WTC11 (cell line): ENCODE measurements around the gene SCYL1. TPM values are rescaled to one million over a fixed set of nuclear protein-coding genes. Genes with fewer than 3 reads are reported as not detected.

Experiments
- ATAC-seq: fragments of 200-7000 bp; cut with Tn5 transposase; 2 replicates; pipeline ENCODE4 v1.10.0; 2021; ENCODE audit warnings: mild to moderate bottlenecking, moderate library complexity
- CTCF ChIA-PET: fragments of 300-600 bp; sonication (Branson Sonifier 250); formaldehyde crosslinking; loops from one replicate; lab custom pipeline; 2021; ENCODE audit warnings: antibody characterized with exemption; lab: Charles Lee
- POLR2A ChIA-PET: fragments of 350-600 bp; sonication (Branson Sonifier 250); formaldehyde crosslinking; loops from one replicate; lab custom pipeline; 2021; ENCODE audit warnings: antibody characterized with exemption; lab: Charles Lee
- DNase-seq: peaks from one replicate; pipeline ENCODE4 v3.0.0; 2021; ENCODE audit warnings: low spot score
- H3K27ac Mint-ChIP-seq: 2 replicates; pipeline ENCODE4 v1.8.0; 2021; ENCODE audit warnings: mixed read lengths
- H3K27me3 Mint-ChIP-seq: 2 replicates; pipeline ENCODE4 v1.8.0; 2021; ENCODE audit warnings: low read depth, mild to moderate bottlenecking, moderate library complexity, mixed read lengths
- H3K36me3 Mint-ChIP-seq: 2 replicates; pipeline ENCODE4 v1.8.0; 2021; ENCODE audit warnings: mixed read lengths
- H3K4me1 Mint-ChIP-seq: 2 replicates; pipeline ENCODE4 v1.8.0; 2022; ENCODE audit warnings: mixed read lengths
- H3K4me3 Mint-ChIP-seq: 2 replicates; pipeline ENCODE4 v1.8.0; 2021; ENCODE audit warnings: mild to moderate bottlenecking, moderate library complexity, mixed read lengths
- H3K9me3 Mint-ChIP-seq: 2 replicates; pipeline ENCODE4 v1.8.0; 2021; ENCODE audit warnings: mixed read lengths
- CTCF ChIP-seq: fragments of 200-600 bp; IDR thresholded peaks from 2 replicates; pipeline ENCODE4 v1.8.0; 2022; ENCODE audit warnings: antibody characterized with exemption
- E2F4 ChIP-seq: sonication (generic); formaldehyde crosslinking; IDR thresholded peaks from 2 replicates; pipeline ENCODE4 v1.8.1; 2022; ENCODE audit warnings: low read depth, mild to moderate bottlenecking, moderate library complexity, missing genetic modification reagents, borderline replicate concordance
- FOXJ3 ChIP-seq: sonication (generic); formaldehyde crosslinking; IDR thresholded peaks from 2 replicates; pipeline ENCODE4 v1.9.0; 2021; ENCODE audit warnings: missing genetic modification reagents, mild to moderate bottlenecking, borderline replicate concordance
- JUN ChIP-seq: sonication (generic); formaldehyde crosslinking; IDR thresholded peaks from 2 replicates; pipeline ENCODE4 v1.8.0; 2023; ENCODE audit warnings: mild to moderate bottlenecking, missing genetic modification reagents
- MLX ChIP-seq: sonication (generic); formaldehyde crosslinking; IDR thresholded peaks from 2 replicates; pipeline ENCODE4 v1.8.1; 2023; ENCODE audit warnings: mild to moderate bottlenecking, missing genetic modification reagents, moderate library complexity
- NFATC4 ChIP-seq: fragments of 250-450 bp; sonication (Bioruptor Pico); IDR thresholded peaks from 2 replicates; pipeline ENCODE4 v1.9.0; 2021; ENCODE audit warnings: mild to moderate bottlenecking
- TEAD4 ChIP-seq: sonication (generic); formaldehyde crosslinking; IDR thresholded peaks from 2 replicates; pipeline ENCODE4 v1.8.0; 2022; ENCODE audit warnings: mild to moderate bottlenecking, missing genetic modification reagents
- total RNA-seq: library from RNA; stranded (reverse); gene quantifications from 3 replicates; pipeline ENCODE4 v1.2.3, GENCODE V29; 2021
- TF ChIP-seq, protein P1 (sequence below): fragments of 250-450 bp; sonication (Bioruptor Pico); IDR thresholded peaks from 2 replicates; pipeline ENCODE4 v2.1.2; 2022; ENCODE audit warnings: mild to moderate bottlenecking, moderate library complexity
- TF ChIP-seq, protein P2 (sequence below): fragments of 250-450 bp; sonication (Bioruptor Pico); IDR thresholded peaks from 2 replicates; pipeline ENCODE4 v1.9.0; 2021; ENCODE audit warnings: mild to moderate bottlenecking, borderline replicate concordance

SCYL1 gene
- total RNA-seq, 1 experiment from 2014 or later = 76.8 TPM

- H3K36me3 Mint-ChIP-seq = 0 out of 2 replicates have a peak, but pooled peaks cover 3% of the 10 kb centered on the region
- no peak for ATAC-seq
- POLR2A ChIA-PET = interaction anchor here (2.2 kb wide), 1 partner anchor 31 kb away, joined by 9 read pairs; no protein-coding TSS in a partner anchor
- H3K4me1 Mint-ChIP-seq = peaks cover 46% of the 10 kb centered on the region
- H3K27me3 Mint-ChIP-seq = peaks cover 16% of the 10 kb centered on the region
- CTCF ChIA-PET = interaction anchor here (0.5 to 6.1 kb wide), 8 partner anchors 11 to 423 kb away, joined by 3 to 270 read pairs (median 30); partner anchors contain the start of genes KCNK7, LTBP3, MAP3K11 and PCNX3
- H3K9me3 Mint-ChIP-seq = no peaks in the 10 kb centered on the region
- no peak for DNase-seq
- H3K4me3 Mint-ChIP-seq = peak overlapping the region; percentile 99
- TF ChIP-seq JUN (CRISPR knock-in tag) (no peak), FOXJ3 (no peak), MLX (CRISPR knock-in tag) (no peak), NFATC4 (CRISPR knock-in tag) (no peak), E2F4 (CRISPR knock-in tag) (no peak), TEAD4 (CRISPR knock-in tag) (no peak)
- TF ChIP-seq, protein P1, sequence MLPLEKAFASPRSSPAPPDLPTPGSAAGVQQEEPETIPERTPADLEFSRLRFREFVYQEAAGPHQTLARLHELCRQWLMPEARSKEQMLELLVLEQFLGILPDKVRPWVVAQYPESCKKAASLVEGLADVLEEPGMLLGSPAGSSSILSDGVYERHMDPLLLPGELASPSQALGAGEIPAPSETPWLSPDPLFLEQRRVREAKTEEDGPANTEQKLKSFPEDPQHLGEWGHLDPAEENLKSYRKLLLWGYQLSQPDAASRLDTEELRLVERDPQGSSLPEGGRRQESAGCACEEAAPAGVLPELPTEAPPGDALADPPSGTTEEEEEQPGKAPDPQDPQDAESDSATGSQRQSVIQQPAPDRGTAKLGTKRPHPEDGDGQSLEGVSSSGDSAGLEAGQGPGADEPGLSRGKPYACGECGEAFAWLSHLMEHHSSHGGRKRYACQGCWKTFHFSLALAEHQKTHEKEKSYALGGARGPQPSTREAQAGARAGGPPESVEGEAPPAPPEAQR (CRISPR knock-in tag) = no peak
- H3K27ac Mint-ChIP-seq = peak overlapping the region; percentile 98; the same call in 1 of the 2 replicates
Observed at GRCh38 chr11:65571420-65571819, 46.5 kb downstream of the SCYL1 start.

- peak; percentile 65 for DNase-seq
- peak overlapping the region; percentile 99 for H3K4me3 Mint-ChIP-seq
- peak overlapping the region; percentile 98 for H3K27ac Mint-ChIP-seq
- no peaks in the 10 kb centered on the region for H3K9me3 Mint-ChIP-seq
- POLR2A ChIA-PET = interaction anchor here (1.0 to 2.2 kb wide), 5 partner anchors 12 to 74 kb away, joined by 3 to 9 read pairs (median 5); no protein-coding TSS in a partner anchor
- TF ChIP-seq, protein P2, sequence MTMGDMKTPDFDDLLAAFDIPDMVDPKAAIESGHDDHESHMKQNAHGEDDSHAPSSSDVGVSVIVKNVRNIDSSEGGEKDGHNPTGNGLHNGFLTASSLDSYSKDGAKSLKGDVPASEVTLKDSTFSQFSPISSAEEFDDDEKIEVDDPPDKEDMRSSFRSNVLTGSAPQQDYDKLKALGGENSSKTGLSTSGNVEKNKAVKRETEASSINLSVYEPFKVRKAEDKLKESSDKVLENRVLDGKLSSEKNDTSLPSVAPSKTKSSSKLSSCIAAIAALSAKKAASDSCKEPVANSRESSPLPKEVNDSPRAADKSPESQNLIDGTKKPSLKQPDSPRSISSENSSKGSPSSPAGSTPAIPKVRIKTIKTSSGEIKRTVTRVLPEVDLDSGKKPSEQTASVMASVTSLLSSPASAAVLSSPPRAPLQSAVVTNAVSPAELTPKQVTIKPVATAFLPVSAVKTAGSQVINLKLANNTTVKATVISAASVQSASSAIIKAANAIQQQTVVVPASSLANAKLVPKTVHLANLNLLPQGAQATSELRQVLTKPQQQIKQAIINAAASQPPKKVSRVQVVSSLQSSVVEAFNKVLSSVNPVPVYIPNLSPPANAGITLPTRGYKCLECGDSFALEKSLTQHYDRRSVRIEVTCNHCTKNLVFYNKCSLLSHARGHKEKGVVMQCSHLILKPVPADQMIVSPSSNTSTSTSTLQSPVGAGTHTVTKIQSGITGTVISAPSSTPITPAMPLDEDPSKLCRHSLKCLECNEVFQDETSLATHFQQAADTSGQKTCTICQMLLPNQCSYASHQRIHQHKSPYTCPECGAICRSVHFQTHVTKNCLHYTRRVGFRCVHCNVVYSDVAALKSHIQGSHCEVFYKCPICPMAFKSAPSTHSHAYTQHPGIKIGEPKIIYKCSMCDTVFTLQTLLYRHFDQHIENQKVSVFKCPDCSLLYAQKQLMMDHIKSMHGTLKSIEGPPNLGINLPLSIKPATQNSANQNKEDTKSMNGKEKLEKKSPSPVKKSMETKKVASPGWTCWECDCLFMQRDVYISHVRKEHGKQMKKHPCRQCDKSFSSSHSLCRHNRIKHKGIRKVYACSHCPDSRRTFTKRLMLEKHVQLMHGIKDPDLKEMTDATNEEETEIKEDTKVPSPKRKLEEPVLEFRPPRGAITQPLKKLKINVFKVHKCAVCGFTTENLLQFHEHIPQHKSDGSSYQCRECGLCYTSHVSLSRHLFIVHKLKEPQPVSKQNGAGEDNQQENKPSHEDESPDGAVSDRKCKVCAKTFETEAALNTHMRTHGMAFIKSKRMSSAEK (CRISPR knock-in tag) = no peak
- TF ChIP-seq CTCF = peak; percentile 27; the same call in 1 of the 2 replicates
- TF ChIP-seq, all 79 proteins: peak for 1
- ATAC-seq = peak; percentile 13
- CTCF ChIA-PET = interaction anchor here (0.8 to 6.1 kb wide), 12 partner anchors 11 to 216 kb away, joined by 3 to 270 read pairs (median 6); partner anchors contain the start of genes KCNK7, LTBP3, MALAT1 and MAP3K11
- Mint-ChIP-seq H3K36me3 (0 out of 2 replicates have a peak, but pooled peaks cover 3% of the 10 kb centered on the region), H3K4me1 (peaks cover 49% of the 10 kb centered on the region), H3K27me3 (peaks cover 21% of the 10 kb centered on the region)
Observed at GRCh38 chr11:65571940-65572339, 47.1 kb downstream of the SCYL1 start.
